HCT116 (cell line): ENCODE results near the gene ARHGEF10L.

Experiments
- CTCF ChIP-seq, 3 experiments: fragments of 200-600 bp in 1 of 3; sonication (generic) in 1 of 3; IDR thresholded peaks in 2 of 3; conservative IDR thresholded peaks in 1 of 3; 2 replicates each; pipeline ENCODE4 v1.5.1; 2012 to 2017; ENCODE audit warnings: low read depth in 2 of 3, low read length in 2 of 3, antibody characterized with exemption in 1 of 3, borderline replicate concordance in 1 of 3, control low read depth in 1 of 3, mild to moderate bottlenecking in 1 of 3, mixed read lengths in 1 of 3, mixed run types in 1 of 3, moderate library complexity in 1 of 3; ENCODE audit not compliant: insufficient read depth in 1 of 3
- POLR2A ChIP-seq: IDR thresholded peaks from 2 replicates; pipeline ENCODE4 v1.7.0; 2011; ENCODE audit warnings: borderline replicate concordance; ENCODE audit not compliant: insufficient read depth, insufficient read length; ENCODE audit errors: extremely low read depth
- RAD21 ChIP-seq: IDR thresholded peaks from 2 replicates; pipeline ENCODE4 v1.6.1; 2012; ENCODE audit warnings: low read depth, mild to moderate bottlenecking
- REST ChIP-seq: IDR thresholded peaks from 2 replicates; pipeline ENCODE4 v1.6.1; 2012; ENCODE audit warnings: low read depth
- ZBTB33 ChIP-seq: IDR thresholded peaks from 2 replicates; pipeline ENCODE4 v1.6.1; 2011; ENCODE audit warnings: mild to moderate bottlenecking, low read length, moderate library complexity; ENCODE audit not compliant: insufficient replicate concordance; ENCODE audit errors: extremely low read depth

GRCh38 chr1:17676387-17677060 lies 137.0 kb downstream of the ARHGEF10L start:
- TF ChIP-seq POLR2A (no peak), ZBTB33 (no peak), RAD21 (no peak), REST (no peak), CTCF (IDR thresholded peaks at IDR 0.05 in 2 of 3, conservative IDR thresholded peaks at IDR 0.05 in 1 of 3; ENCODE audit: borderline replicate concordance in 1 of 3, insufficient read depth in 1 of 3, low read depth in 2 of 3, low read length in 2 of 3) (no peak)
